ENCODE results near the gene FBXO22.

Gene FBXO22

DNA sequence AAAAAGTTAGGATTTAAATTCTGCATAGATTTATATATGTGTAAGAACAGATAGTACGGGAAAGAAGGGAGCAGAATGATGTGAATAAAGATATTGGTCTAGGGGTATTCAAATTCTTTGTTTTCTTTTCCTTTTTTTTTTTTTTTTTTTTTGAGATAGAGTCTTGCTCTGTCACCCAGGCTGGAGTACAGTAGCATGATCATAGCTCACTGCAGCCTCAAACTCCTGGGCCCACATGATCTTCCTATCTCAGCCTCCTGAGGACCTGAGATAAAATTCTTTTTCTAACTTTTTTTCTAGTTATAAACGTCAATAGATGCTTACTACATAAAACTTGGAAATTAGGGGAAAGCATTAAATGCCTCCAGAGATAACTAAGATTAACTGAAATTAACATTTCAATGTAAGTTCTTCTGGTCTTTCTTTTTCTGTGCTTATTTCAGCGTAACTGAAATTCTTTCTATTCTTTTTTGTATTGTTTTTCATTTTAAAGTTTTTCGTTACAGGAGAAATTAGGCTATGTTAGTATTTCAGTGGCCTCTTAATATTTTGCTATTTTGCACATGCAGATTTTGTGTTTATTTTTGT lies 31.2 kb upstream of the FBXO22 start:
- Histone ChIP-seq H3K27me3 (ENCODE audit: control insufficient read depth, low read length) (no peaks in the 10 kb centered on the region), H3K9me2 (replicated peaks; ENCODE audit: control insufficient read depth, low read length) (no peaks in the 10 kb centered on the region), H3F3A (ENCODE audit: control insufficient read depth, insufficient read depth) (0 out of 2 replicates have a peak, but pooled peaks cover 4% of the 10 kb centered on the region), H3K4me3 (ENCODE audit: low read length) (no peak overlapping the region), H3K36me3 (ENCODE audit: control insufficient read depth, low read length) (peaks cover 30% of the 10 kb centered on the region), H3K4me2 (ENCODE audit: low read length) (no peak overlapping the region), H3K9me3 (ENCODE audit: control insufficient read depth, insufficient read depth, low read length) (no peaks in the 10 kb centered on the region), H3K4me1 (ENCODE audit: control insufficient read depth, low read length) (peaks cover 22% of the 10 kb centered on the region), H4K20me1 (ENCODE audit: control insufficient read depth, insufficient read depth, low read depth, low read length) (no peaks in the 10 kb centered on the region), H3K27ac (ENCODE audit: low read depth, low read length) (no peak overlapping the region), H3K79me2 (ENCODE audit: control insufficient read depth, low read length) (0 out of 2 replicates have a peak, but pooled peaks cover 3% of the 10 kb centered on the region)
- TF ChIP-seq, protein P1, sequence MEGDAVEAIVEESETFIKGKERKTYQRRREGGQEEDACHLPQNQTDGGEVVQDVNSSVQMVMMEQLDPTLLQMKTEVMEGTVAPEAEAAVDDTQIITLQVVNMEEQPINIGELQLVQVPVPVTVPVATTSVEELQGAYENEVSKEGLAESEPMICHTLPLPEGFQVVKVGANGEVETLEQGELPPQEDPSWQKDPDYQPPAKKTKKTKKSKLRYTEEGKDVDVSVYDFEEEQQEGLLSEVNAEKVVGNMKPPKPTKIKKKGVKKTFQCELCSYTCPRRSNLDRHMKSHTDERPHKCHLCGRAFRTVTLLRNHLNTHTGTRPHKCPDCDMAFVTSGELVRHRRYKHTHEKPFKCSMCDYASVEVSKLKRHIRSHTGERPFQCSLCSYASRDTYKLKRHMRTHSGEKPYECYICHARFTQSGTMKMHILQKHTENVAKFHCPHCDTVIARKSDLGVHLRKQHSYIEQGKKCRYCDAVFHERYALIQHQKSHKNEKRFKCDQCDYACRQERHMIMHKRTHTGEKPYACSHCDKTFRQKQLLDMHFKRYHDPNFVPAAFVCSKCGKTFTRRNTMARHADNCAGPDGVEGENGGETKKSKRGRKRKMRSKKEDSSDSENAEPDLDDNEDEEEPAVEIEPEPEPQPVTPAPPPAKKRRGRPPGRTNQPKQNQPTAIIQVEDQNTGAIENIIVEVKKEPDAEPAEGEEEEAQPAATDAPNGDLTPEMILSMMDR (IDR thresholded peaks at IDR 0.05; ENCODE audit: low read depth, low read length, poor library complexity, severe bottlenecking): no peak
- no peak for TF ChIP-seq EZH2phosphoT487 (IDR thresholded peaks at IDR 0.05; ENCODE audit: borderline replicate concordance, low read length)

DNA sequence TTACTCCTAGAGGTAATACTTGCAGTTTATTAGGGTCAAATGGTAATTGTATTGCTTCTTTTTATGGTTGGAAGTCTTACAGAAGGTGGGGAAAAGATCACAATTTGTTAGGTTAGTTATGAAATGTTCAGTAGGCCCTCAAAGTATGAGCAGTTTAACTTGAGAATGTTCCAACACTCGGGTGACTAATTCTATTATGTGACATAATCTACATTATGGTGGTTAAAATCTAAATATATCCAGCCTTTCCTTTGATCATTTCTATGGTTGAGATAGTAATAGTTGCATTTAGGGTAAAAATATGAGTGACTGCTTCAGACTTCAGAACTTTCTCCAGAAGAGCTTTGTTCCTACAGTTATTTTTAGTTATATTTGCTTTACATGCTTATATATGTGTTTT lies 19.6 kb upstream of the FBXO22 start:
- Histone ChIP-seq H3K79me2 (ENCODE audit: control insufficient read depth, low read length) (no peaks in the 10 kb centered on the region), H4K20me1 (ENCODE audit: control insufficient read depth, insufficient read depth, low read depth, low read length) (no peaks in the 10 kb centered on the region; the same call in 1 of the 2 replicates), H3K4me3 (ENCODE audit: low read length) (no peak overlapping the region), H3K27me3 (ENCODE audit: control insufficient read depth, low read length) (no peaks in the 10 kb centered on the region), H3K4me1 (ENCODE audit: control insufficient read depth, low read length) (no peaks in the 10 kb centered on the region), H3K27ac (ENCODE audit: low read depth, low read length) (no peak overlapping the region), H3K9me2 (replicated peaks; ENCODE audit: control insufficient read depth, low read length) (no peaks in the 10 kb centered on the region), H3K36me3 (ENCODE audit: control insufficient read depth, low read length) (peaks cover 12% of the 10 kb centered on the region; the same call in 1 of the 2 replicates), H3K4me2 (ENCODE audit: low read length) (no peak overlapping the region), H3F3A (ENCODE audit: control insufficient read depth, insufficient read depth) (no peaks in the 10 kb centered on the region), H3K9me3 (ENCODE audit: control insufficient read depth, insufficient read depth, low read length) (no peaks in the 10 kb centered on the region)
- TF ChIP-seq, protein P1 (IDR thresholded peaks at IDR 0.05; ENCODE audit: low read depth, low read length, poor library complexity, severe bottlenecking): no peak
- no peak for TF ChIP-seq EZH2phosphoT487 (IDR thresholded peaks at IDR 0.05; ENCODE audit: borderline replicate concordance, low read length)

DNA sequence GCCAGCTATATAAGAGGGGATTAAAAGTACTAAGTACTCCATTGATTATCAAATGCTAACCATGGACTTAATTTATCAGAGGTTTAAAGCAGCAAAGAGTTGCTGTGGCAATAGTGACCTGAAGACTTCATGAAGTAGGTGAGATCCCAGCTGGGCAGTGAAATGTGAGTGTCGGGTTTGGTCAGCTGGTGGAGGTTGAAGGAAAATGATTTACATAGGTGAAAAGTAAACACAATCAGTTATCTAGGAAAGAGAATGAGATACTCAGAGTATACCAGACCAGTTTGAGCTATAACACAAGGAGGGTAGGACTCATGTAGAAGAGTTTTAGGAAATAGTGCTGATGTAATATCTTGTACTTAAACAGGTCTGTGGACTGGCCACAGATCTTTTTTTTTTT lies 16.5 kb upstream of the FBXO22 start:
- no peaks in the 10 kb centered on the region for H3K79me2 ChIP-seq (ENCODE audit: control insufficient read depth, low read length)
- TF ChIP-seq, protein P1 (IDR thresholded peaks at IDR 0.05; ENCODE audit: low read depth, low read length, poor library complexity, severe bottlenecking): no peak
- TF ChIP-seq EZH2phosphoT487 (IDR thresholded peaks at IDR 0.05; ENCODE audit: borderline replicate concordance, low read length): no peak
- H3F3A ChIP-seq (ENCODE audit: control insufficient read depth, insufficient read depth): no peaks in the 10 kb centered on the region
- no peak overlapping the region for H3K4me2 ChIP-seq (ENCODE audit: low read length)
- H3K27me3 ChIP-seq (ENCODE audit: control insufficient read depth, low read length): no peaks in the 10 kb centered on the region
- peaks cover 21% of the 10 kb centered on the region for H3K36me3 ChIP-seq (ENCODE audit: control insufficient read depth, low read length)
- no peaks in the 10 kb centered on the region; the same call in 1 of the 2 replicates for H4K20me1 ChIP-seq (ENCODE audit: control insufficient read depth, insufficient read depth, low read depth, low read length)
- no peaks in the 10 kb centered on the region for H3K4me1 ChIP-seq (ENCODE audit: control insufficient read depth, low read length)
- no peak overlapping the region for H3K27ac ChIP-seq (ENCODE audit: low read depth, low read length)
- H3K4me3 ChIP-seq (ENCODE audit: low read length): no peak overlapping the region
- H3K9me3 ChIP-seq (ENCODE audit: control insufficient read depth, insufficient read depth, low read length): no peaks in the 10 kb centered on the region
- no peaks in the 10 kb centered on the region for H3K9me2 ChIP-seq (replicated peaks; ENCODE audit: control insufficient read depth, low read length)
